Measurements from ENCODE around the gene SETD1A. TPM values are rescaled to one million over a fixed set of nuclear protein-coding genes. Genes with fewer than 3 reads are reported as not detected.

Gene SETD1A
- polyA plus RNA-seq, 1 donor (not counting 4 experiments of a cell fraction or from before 2014, with no cell fraction given) = 1.1 TPM

- no peaks in the 10 kb centered on the region for H3K27me3 ChIP-seq (ENCODE audit: control insufficient read depth, extremely low read depth, insufficient read depth, low read length)
- no peak overlapping the region for H3K4me3 ChIP-seq (ENCODE audit: control insufficient read depth in 2 of 3, extremely low read depth in 1 of 3, insufficient read depth in 2 of 3, low read depth in 1 of 3, low read length in 3 of 3)
- no peaks in the 10 kb centered on the region for H3K9me3 ChIP-seq (ENCODE audit: control insufficient read depth, low read depth, low read length)
- peaks cover 11 to 14% of the 10 kb centered on the region in 2 experiments for H3K36me3 ChIP-seq (ENCODE audit: control insufficient read depth in 2 of 2, extremely low read depth in 1 of 2, insufficient read depth in 2 of 2, low read length in 2 of 2)
- H2AFZ ChIP-seq (ENCODE audit: control insufficient read depth, low read length) = no peak overlapping the region
- H3K27ac ChIP-seq (ENCODE audit: control insufficient read depth, insufficient read depth, low read length) = no peak overlapping the region
- FAIRE-seq (no peak), DNase-seq (ENCODE audit: low read depth, low spot score) (no peak)
- H4K20me1 ChIP-seq (ENCODE audit: control insufficient read depth, extremely low read depth, insufficient read depth, low read length) = no peaks in the 10 kb centered on the region
- H3K4me1 ChIP-seq (ENCODE audit: control insufficient read depth, extremely low read depth, insufficient read depth, low read length) = peaks cover 15% of the 10 kb centered on the region
- no peak overlapping the region for H3K9ac ChIP-seq (ENCODE audit: control insufficient read depth, extremely low read depth, insufficient read depth, low read length)
- no peak overlapping the region for H3K4me2 ChIP-seq (ENCODE audit: control insufficient read depth, extremely low read depth, insufficient read depth, low read depth, low read length)
- dilution Hi-C loops (cut with MboI; ENCODE audit: extremely low pct_ligation_motif_present, low sequenced_read_pairs) = no loop called here
- H3K79me2 ChIP-seq (ENCODE audit: control insufficient read depth, insufficient read depth, low read length) = no peaks in the 10 kb centered on the region
- TF ChIP-seq CTCF (optimal IDR thresholded peaks at IDR 0.05 in 1 of 3, IDR thresholded peaks at IDR 0.05 in 1 of 3, conservative IDR thresholded peaks at IDR 0.05 in 1 of 3; ENCODE audit: extremely low read depth in 1 of 3, insufficient read depth in 2 of 3, low read length in 3 of 3) (no peak), EZH2 (IDR thresholded peaks at IDR 0.05; ENCODE audit: low read length) (no peak)
- no peaks in the 10 kb centered on the region for H3K9me1 ChIP-seq (ENCODE audit: control insufficient read depth, extremely low read depth, insufficient read depth, low read length)
These were observed 26.5 kb downstream of the SETD1A start for GRCh38 chr16:30983898-30984610.

- H3K79me2 ChIP-seq (ENCODE audit: control insufficient read depth, insufficient read depth, low read length) = no peaks in the 10 kb centered on the region
- FAIRE-seq (no peak), DNase-seq (ENCODE audit: low read depth, low spot score) (no peak)
- H3K27ac ChIP-seq (ENCODE audit: control insufficient read depth, insufficient read depth, low read length) = no peak within 1 kb of the TSS
- no peaks in the 10 kb centered on the region for H3K27me3 ChIP-seq (ENCODE audit: control insufficient read depth, extremely low read depth, insufficient read depth, low read length)
- H3K4me1 ChIP-seq (ENCODE audit: control insufficient read depth, extremely low read depth, insufficient read depth, low read length) = peaks cover 15% of the 10 kb centered on the region
- H3K9ac ChIP-seq (ENCODE audit: control insufficient read depth, extremely low read depth, insufficient read depth, low read length) = no peak within 1 kb of the TSS
- H3K4me3 ChIP-seq (ENCODE audit: control insufficient read depth in 2 of 3, extremely low read depth in 1 of 3, insufficient read depth in 2 of 3, low read depth in 1 of 3, low read length in 3 of 3) = peak within 1 kb of the TSS in 2 of 3 experiments; percentile 5 to 37
- H3K4me2 ChIP-seq (ENCODE audit: control insufficient read depth, extremely low read depth, insufficient read depth, low read depth, low read length) = peak within 1 kb of the TSS; percentile 66
- no peaks in the 10 kb centered on the region for H4K20me1 ChIP-seq (ENCODE audit: control insufficient read depth, extremely low read depth, insufficient read depth, low read length)
- dilution Hi-C loops (cut with MboI; ENCODE audit: extremely low pct_ligation_motif_present, low sequenced_read_pairs) = no loop called here
- H3K9me3 ChIP-seq (ENCODE audit: control insufficient read depth, low read depth, low read length) = no peaks in the 10 kb centered on the region
- H3K36me3 ChIP-seq (ENCODE audit: control insufficient read depth in 2 of 2, extremely low read depth in 1 of 2, insufficient read depth in 2 of 2, low read length in 2 of 2) = peaks cover 10 to 14% of the 10 kb centered on the region in 2 experiments
- H2AFZ ChIP-seq (ENCODE audit: control insufficient read depth, low read length) = peak within 1 kb of the TSS; percentile 23
- no peaks in the 10 kb centered on the region for H3K9me1 ChIP-seq (ENCODE audit: control insufficient read depth, extremely low read depth, insufficient read depth, low read length)
- TF ChIP-seq CTCF (optimal IDR thresholded peaks at IDR 0.05 in 1 of 3, IDR thresholded peaks at IDR 0.05 in 1 of 3, conservative IDR thresholded peaks at IDR 0.05 in 1 of 3; ENCODE audit: extremely low read depth in 1 of 3, insufficient read depth in 2 of 3, low read length in 3 of 3) = peak; percentile 57 to 93 (median 86)
- TF ChIP-seq EZH2 (IDR thresholded peaks at IDR 0.05; ENCODE audit: low read length) = no peak
These were observed 27.3 kb downstream of the SETD1A start, which contains the start of gene HSD3B7 for GRCh38 chr16:30984669-30985400. HSD3B7 (plus strand) TSS chr16:30985207; CDS start chr16:30985659, 452 bp downstream.

Data from keratinocyte (primary cell).